Activated effector memory CD4-positive, alpha-beta T cell treated with anti-CD3 and anti-CD28 coated beads, Interleukin-2, amount 50 U/mL, for 16 hours (primary cell): Measurements from ENCODE around the gene NDOR1.

Source experiments
- DNase-seq: peaks from one replicate; pipeline ENCODE4 v3.0.0-alpha.2; 2020

The NDOR1 gene

DNA sequence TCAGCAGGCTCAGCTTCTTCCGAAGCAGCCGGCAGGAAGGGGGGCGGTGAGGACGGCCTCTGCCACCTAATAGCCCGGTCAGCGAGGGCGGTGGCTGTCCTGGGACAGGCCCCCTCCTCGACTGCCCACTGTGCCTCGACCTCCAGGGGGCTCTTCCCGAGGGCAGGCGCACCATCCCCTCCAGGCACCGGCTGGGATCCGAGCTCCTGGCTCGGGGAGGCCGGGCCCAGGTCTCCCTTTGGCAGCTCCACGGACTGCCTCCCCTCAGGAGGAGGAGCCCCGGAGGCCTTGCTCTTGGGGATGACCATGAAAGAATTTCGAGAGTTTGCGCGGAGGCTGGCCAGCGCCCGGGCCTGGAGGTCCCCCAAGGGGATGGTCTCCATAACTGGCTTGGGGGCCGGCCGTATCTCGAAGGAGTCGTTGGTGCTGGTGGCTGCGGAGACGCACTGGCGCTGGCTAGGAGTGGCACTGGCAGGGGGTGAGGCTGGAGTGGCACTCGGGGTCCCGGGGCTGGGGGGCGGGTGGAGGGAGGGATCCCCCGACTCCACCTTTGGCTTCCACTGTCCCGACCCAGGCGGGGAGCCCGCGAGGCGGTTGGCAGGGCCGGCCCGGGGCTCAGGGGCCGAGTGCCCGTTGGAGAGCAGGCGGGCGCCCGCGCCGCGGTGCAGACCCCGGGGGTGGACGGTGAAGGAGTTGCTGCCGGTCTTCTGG lies 5.9 kb upstream of the NDOR1 start:
- DNase-seq: no peak

DNA sequence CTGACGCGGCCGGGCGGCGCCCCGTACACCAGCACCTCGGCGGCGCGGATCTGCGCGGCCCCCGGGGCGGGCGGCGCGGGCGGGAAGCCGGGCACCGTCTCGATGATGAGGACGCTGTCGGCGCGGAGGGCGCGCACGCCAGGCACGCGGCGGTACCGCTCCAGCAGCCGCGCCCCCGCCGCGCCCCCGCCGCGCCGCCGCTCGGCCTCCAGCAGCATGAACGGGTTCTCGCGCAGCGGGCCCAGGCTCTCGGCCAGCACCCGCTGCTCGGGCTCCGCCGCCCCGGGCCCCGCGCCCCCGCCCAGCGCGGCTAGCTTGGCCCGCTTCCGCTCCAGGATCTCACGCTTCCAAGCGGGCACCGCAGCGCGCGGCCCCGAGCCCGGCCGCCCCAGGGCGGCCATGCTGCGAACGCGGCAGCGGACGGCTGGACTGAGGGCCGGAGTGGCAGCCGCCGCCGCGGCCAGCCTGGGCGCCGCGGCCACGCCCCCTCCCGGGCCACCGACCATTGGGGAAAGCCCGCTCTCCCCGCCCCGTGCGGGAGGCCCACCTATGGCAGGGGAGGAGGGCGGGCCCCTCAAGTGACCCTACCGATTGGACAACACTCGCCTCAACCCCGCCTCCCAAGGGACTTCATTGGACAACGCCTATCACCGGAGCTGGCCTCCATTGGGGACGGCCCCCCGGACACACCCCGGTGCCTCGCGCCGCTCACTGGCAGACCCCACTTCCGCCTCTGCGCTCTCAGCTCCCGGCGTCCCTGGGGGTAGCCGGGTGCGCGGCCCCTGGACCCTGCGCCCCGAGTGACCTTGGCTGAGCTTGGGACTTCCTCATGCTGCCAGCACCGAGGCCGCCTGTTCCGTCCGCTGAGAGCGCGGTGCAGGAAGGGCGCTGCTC lies 4.9 kb upstream of the NDOR1 start, which contains the start of gene TPRN:
TPRN (minus strand) TSS at position 431 of the 894 bp plus-strand sequence; CDS start at position 401, 30 bp downstream.
- peak; percentile 100 for DNase-seq

DNA sequence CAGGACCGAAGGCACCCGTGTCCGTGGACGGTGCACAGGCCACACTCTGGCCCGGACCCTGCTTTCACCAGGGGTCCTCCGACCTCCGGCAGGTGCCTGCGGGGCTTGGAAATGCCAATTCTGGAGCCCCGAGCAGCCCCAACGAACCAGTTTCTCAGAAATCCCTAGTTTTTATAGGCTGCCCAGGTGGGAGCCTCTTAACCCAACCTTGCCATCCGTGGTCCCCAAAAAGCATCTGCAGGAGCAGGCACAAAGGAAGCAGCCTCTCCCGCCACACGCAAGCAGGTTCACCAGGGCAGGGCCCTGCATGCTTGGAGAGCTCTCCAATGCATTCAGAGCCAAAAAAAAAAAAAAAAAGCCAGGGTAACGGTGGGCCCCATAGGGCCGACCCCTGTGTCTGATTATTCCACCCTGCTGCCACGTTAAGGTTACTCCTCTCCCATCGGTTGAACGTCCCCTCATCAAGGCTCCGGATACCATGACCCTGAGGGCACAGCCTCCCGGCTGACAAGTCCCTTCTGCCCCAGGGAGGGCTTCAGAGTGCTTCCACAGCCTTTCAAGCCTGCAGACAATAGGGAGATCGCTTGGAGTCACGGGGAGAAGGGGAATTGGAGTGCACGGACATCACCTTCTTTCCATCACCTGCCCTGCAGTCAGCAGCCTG lies 4.2 kb upstream of the NDOR1 start:
- DNase-seq: no peak

DNA sequence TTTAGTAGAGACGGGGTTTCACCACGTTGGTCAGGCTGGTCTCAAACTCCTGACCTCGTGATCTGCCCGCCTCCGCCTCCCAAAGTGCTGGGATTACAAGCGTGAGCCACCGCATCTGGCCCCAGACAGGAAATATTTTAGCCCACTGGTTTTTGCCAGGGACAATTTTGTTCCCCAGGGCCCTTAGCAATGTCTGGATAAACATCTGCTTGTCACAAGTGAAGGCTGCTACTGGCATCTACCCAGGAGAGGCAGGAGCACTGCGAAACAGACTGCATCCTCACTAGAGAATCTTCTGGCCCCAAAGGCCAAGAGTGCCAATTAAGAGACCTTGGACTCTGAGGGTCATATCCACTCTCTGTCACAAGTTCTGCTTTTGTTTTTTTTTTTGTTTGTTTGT lies 2.5 kb upstream of the NDOR1 start:
- no peak for DNase-seq

DNA sequence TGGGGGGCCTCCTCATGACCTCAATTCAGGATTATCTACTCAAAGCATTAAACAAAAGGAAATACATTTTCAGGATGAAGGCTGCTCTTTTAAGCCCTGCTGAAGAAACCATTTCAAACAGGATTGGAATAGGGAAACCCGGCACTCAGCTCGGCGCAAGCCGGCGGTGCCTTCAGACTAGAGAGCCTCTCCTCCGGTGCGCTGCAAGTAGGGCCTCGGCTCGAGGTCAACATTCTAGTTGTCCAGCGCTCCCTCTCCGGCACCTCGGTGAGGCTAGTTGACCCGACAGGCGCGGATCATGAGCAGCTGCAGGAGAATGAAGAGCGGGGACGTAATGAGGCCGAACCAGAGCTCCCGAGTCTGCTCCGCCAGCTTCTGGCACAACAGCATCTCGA lies 772 bp upstream of the NDOR1 start:
- no peak for DNase-seq

DNA sequence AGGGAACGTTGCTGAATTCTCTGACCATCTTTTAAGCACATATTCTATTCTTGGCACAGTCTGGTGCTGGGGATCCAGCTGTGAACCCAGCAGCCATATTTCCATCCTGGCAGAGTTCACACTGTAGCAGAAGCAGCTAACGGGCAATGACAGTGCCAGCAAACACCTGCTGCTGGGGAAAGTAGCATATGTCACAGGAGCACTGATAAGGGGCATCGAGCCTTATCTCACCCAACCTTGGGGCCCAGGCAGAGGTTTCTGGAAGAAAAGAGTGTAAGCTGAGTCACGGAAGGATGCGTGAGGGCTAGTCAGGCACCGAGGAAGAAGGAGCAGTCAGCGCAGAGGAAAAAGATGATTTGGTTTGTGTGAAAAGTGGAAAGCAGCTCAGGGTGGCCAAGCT lies 1.1 kb downstream of the NDOR1 start:
- DNase-seq: no peak

DNA sequence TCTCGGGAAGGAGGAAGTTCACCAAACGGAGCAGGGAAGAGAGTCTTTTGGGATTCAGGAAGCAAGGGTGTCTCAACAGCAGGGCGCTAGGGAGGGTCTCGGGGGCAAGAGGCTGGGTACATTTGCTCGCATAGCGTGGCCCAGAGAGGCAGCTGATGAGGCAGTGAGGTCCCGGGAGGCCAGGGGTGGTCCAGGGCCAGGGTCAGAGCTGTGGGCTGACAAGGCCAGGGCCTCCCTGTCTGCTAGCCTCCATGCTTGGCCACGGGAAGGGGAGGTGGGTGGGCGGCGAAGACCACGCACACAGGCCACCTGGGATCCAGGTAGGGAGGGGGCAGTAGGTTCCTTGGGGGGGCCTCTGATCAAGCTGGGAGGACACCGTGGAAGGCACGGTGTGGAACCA lies 6.0 kb downstream of the NDOR1 start:
- no peak for DNase-seq

DNA sequence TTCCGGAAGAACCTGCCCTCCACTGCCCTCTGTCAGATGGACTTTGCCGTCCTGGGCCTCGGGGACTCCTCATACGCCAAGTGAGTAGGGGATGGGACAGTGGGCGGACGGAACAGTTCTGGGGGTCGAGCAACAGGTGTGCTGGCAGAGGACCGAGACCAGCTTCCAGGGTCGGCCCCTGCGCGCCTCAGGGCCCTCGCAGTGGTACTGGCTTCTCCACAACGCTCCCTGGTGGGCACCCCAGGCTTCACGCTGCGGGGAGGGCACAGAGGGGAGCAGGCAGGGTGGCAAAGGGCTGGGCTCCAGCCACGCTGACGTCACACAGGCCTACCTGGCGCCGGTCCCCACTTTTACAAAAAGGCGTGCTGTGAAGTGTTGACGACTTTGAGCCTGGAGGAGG lies 7.0 kb downstream of the NDOR1 start:
- no peak for DNase-seq

DNA sequence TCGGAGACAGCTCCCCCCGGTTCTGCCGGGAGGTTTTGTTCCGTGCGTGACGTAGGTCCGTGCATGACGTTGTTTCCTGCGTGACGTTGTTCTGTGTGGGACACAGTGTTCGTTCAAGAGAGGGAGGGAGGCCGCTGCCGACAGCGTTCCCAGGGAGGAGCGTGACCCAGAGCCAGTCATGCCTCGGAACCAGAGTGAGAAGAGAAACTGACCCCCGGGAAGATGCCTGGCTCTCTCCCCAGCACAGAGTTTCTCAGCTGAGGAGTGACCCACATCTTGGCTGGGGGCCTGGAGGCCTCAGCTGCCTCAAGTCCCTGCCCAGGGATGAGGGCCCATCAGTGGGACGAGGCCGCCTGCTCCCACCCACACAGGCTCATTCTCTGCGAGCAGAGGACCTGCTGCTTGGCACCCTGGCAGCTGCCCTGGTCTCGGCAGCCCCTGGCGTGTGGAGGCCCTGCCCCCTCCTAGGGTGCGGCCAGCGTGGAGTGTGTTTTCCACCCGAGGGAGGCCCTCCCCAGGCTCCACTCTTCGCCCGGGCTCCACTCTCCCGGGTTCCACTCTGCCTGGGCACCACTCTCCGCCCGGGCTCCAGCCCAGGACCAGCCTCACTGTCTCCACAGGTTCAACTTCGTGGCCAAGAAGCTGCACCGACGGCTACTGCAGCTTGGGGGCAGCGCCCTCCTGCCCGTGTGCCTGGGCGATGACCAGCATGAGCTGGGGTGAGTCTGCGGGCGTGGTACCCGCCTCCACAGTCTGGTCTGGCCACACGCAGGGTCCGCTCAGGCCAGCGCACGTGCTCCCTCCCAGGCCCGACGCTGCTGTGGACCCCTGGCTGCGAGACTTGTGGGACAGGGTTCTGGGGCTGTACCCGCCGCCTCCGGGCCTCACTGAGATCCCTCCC lies 7.9 kb downstream of the NDOR1 start:
- no peak for DNase-seq

DNA sequence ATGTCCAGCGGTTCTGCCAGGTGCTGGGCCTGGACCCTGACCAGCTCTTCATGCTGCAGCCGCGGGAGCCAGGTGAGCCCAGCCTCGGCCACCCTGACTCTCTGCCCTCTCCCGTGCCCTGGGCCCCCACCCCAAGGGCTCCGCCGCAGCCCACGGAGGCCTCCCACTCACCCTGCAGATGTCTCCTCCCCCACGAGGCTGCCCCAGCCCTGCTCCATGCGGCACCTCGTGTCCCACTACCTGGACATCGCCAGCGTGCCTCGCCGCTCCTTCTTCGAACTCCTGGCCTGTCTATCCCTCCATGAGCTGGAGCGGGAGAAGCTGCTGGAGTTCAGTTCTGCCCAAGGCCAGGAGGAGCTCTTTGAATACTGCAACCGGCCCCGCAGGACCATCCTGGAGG lies 9.1 kb downstream of the NDOR1 start:
- no peak for DNase-seq

DNA sequence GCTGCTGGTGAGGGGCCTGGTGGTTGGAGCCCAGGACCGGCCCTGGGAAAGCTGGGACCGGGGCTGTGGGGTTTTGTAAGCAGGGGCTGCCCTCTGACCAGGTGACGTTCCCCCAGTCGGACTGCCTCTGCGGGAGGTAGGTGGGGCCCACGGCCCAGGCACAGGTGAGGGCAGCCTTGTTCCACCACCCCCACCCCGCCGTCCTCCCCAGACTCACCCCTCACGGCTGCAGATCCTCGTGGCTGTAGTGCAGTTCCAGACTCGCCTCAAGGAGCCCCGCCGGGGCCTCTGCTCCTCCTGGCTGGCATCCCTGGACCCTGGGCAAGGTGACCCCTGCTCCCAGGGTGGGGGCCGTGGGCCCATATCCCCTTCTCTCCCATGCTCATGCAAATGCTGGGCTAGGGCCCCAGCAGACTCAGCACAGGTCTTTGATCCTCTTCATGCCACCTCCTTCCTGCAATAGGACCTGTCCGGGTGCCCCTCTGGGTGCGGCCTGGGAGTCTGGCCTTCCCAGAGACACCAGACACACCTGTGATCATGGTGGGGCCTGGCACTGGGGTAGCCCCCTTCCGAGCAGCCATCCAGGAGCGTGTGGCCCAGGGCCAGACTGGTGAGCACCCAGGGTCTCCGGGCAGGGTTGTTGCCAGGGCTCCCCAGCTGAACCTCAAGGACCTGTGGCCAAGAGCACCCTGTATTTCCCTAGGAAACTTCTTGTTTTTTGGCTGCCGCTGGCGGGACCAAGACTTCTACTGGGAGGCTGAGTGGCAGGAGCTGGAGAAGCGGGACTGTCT lies 9.9 kb downstream of the NDOR1 start:
- DNase-seq: no peak

DNA sequence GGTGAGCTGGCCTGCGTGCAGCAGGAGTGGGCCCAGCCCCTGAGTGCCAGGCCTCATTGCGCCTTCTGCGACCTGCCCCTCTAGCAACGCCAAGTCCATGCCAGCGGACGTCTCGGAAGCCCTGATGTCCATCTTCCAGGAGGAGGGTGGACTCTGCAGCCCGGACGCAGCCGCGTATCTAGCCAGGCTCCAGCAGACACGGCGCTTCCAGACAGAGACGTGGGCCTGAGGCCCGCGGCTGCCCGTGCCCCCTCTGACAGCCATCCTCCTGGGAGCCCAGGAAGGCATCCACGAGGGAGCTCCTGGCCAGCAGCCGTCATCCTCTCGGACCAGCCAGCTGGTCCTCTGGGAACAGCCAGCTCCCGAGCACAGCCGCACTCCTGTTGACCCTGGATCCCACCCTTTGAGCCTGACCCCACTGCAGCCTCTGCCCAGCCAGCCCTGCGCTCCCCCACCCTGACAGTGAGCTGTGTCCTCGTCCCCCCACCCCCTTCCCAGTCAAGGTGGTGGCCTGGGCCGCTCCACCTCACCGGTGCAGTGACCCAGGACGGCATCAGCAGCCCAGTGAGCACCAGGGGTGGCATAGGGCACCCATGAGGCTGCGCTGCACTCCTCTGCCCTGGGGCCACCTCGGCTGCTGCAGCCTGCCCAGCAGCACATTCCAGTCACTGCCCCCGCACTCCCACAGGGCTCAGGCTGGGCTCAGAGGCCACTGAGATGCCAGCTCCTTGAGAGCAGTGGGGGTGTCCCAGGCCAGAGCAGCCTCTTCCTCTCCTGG lies 10.9 kb downstream of the NDOR1 start:
- no peak for DNase-seq

DNA sequence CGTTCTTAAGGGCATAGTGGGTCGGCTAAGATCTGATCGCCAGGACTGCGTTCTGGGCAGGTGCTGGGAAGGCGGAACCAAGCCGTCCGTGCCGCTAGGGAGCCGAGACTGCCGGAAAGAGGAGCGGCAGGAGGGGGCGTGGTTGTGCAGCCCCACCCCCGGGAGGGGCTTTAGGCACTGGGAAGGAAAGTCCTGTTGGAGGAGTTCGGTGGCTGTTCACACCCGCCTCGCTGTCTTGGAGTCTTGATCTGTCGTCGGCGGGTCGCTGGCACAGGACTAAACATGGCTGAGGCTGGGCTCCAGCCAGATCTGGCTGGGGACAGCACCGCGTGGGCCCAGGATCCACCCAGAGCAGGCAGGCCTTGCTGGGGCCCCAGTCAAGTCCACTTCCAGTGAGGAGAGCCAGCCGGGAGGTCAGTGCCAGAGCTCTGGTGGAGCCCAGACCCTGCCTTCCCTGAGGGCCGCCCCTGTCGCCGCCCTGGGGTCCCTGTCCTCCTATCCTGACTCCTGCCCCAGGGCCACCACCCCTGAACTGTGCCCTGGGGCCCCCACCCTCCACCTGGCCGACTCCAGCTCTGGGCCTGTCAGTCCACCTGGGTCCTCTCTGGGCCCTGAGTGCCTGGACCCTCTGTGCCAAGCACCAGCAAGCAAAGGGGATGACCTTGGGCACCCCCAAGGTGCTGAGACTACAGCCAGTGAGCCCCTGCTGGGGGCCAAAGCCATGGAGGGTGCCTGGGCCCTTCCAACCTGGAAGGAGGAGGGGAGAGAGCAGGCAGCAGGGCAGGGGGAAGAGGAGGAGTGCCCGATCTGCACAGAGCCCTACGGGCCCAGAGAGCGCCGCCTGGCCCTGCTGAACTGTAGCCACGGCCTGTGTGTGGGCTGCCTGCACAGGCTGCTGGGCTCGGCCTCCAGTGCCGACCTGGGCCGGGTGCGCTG lies 12.0 kb downstream of the NDOR1 start:
- DNase-seq: no peak

DNA sequence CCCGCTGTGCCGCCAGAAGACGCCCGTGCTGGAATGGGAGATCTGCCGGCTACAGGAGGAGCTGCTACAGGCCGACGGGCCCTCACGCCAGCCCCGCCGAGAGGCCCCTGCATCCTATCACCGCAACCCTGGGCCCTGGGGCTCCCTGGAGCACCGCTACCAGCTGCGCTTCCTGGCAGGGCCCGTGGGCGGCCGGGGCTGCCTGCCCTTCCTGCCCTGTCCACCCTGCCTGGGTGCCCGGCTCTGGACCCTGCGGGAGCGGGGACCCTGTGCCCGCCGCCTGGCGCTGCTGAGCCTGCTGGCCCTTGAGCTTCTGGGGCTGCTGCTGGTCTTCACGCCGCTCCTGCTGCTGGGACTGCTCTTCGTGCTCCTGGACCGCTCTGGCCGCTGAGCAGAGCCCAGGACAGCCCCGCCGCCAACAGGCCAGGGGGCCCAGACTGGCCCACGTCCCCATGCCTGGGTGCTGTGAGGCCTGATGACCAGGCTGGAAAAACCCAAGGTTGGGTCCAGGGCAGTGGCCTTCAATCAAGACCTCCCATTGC lies 12.8 kb downstream of the NDOR1 start:
- no peak for DNase-seq

DNA sequence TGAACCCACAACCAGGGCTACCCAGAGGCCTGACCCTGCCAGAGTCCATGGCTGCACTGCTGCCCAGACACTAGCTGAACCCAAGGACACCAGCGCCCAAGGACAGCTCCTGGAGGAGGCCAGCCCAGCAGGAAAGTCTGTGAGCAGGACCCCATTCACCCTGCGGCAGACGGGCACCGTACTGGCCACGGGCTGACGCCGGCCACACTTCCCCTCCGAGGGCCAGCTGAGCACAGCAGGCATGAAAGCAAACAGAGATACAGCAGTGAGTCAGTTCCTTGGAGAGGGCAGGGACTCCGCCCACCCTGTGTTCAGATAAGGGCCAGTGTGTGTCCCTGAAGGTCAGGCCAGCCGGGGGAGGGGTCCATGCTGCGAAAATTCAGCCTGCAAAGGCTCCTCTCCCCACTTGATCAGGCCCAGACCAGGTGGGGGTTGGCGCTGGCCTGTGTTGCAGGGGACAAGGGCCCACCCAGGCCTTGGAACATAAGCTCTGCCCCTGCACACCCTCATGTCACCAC lies 13.3 kb downstream of the NDOR1 start:
- DNase-seq: no peak

DNA sequence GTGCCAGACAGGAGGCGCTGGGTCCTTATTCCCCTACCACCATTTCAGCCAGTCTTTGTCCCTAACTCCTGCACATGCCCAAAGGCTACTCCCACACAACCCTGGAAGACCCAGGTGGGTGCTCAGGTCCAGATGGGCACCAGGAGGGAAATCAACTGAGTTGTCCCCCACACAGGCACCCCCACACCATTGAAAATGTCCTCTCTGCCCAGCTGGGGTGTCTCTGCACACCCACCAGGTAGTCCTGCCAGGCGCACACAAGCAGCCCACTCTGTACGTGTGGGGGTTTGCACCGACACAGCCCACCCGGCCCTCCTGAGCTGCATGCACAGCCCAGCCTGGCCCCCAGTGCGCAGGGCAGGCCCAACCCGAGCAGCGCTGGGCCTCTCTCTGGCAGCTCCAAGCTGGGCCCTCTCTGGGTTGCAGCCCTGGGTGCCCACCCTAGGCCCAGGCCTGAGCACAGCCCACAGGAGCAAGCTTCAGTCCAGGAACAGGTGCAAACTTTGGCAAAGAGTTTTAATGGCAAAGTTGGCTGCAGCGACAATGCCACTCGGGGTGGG lies 14.3 kb downstream of the NDOR1 start:
- no peak for DNase-seq

DNA sequence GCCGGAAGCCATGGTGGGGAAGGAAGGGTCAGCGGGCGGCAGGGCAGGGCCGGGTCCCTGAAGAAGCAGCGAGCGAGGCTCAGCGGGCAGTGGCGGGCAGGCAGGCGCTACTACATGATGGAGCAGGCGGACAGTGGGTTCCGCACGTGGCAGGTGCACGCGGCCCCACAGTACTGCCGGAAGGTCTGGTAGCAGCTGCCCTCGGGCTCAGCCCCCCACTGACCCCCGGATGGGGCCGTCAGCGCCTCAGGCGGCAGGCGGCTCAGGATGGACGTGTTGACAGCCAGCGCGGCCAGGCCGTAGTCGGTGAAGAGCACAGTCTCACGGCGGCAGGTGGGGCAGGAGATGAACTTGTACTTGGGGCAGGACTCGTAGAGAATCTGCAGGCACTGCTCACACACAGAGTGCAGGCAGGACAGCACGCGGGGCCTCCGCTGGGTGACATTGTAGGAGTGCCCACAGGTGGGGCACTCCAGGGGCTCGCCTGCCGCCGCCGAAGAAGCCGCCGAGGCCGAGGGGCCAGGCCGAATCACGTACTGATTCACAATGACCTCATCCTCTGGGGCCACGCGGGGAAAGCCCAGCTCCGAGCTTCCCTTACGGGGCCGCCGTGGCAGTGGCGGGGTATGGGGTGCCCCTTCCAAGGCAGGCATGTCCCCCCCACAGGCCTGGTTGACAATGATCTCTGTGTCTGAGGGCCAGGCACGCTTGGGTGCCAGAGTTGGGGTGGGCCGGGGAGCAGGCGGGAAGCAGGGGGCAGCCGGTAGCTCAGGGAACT lies 15.0 kb downstream of the NDOR1 start:
- DNase-seq: no peak

DNA sequence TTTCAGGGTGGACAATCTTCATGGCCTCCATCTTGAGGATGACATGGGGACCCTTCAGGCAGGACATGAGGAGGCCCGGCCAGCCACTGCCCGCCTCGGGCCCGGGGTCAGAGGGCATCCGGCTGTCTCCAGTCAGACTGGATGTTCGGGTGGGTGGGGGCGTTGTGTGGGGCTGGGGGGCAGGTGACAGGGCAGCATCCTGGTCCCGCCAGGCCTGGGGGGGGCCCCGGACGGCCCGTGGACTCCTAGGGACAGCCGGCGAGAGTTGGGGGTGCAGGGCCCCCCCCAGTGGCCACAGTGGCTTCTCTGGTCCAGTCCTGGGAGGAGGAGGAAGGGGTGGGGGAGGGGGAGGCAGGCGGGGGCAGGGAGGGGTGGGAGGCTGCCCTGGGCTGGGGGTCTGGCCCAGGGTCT lies 15.6 kb downstream of the NDOR1 start:
- no peak for DNase-seq
